Measurements from ENCODE around the gene TEKT3. TPM values are rescaled to one million over a fixed set of nuclear protein-coding genes. Genes with fewer than 3 reads are reported as not detected.
A peak's percentile ranks its signal among the peaks of the same experiment; 100 is the strongest.

The TEKT3 gene
- total RNA-seq, 3 donors from 2014 or later: 0.60 to 0.69 TPM; not detected in 1

DNA sequence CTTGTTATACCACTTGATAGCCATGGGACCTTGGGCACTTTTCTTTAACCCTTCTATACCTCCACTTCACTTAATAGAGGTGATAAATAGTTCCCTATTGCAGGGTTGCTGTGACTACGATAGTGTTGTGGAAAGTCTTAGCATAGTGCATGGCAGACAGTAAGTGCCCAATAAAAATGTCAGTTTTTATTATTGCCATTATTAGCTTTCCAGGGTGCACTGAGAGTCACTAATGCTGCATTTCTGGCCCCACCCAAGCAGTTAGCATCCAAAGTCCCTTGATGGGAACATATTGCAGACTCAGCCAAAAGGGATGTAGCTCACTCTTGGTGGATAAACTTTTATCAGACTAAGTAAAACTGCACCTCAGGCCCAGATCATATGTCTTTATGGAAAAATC is 41.5 kb upstream of the TEKT3 start:
- no peak overlapping the region for H3K4me3 ChIP-seq
- no peaks in the 10 kb centered on the region for H3K36me3 ChIP-seq (ENCODE audit: low read depth)
- TF ChIP-seq, protein P1, sequence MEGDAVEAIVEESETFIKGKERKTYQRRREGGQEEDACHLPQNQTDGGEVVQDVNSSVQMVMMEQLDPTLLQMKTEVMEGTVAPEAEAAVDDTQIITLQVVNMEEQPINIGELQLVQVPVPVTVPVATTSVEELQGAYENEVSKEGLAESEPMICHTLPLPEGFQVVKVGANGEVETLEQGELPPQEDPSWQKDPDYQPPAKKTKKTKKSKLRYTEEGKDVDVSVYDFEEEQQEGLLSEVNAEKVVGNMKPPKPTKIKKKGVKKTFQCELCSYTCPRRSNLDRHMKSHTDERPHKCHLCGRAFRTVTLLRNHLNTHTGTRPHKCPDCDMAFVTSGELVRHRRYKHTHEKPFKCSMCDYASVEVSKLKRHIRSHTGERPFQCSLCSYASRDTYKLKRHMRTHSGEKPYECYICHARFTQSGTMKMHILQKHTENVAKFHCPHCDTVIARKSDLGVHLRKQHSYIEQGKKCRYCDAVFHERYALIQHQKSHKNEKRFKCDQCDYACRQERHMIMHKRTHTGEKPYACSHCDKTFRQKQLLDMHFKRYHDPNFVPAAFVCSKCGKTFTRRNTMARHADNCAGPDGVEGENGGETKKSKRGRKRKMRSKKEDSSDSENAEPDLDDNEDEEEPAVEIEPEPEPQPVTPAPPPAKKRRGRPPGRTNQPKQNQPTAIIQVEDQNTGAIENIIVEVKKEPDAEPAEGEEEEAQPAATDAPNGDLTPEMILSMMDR (IDR thresholded peaks at IDR 0.05): no peak
- intact Hi-C loops (cut with DNase I, micrococcal nuclease): no loop called here
- ATAC-seq (peak; percentile 15), DNase-seq (no peak)
- H3K4me1 ChIP-seq (ENCODE audit: low read depth): no peaks in the 10 kb centered on the region
- no peaks in the 10 kb centered on the region for H3K9me3 ChIP-seq

DNA sequence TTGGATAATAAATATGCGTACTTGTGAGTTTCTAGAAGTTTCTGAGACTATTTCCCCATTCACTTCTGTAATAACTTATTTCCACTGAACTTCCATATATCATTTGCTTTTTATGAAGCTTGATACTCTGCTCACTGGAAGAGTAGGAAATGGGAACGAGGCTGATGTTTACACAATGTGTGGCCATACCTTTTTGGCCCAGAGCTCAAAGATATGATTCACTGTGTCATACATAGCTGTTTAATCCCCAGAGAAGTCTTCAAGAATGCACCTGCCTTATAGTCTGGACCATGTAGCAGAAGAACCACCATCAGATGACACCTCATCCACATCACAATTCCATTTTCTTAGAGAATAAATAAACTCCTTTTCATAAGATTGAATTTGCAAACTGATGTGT is 40.3 kb upstream of the TEKT3 start:
- ATAC-seq (peak; percentile 84), DNase-seq (no peak)
- no peaks in the 10 kb centered on the region for H3K9me3 ChIP-seq
- TF ChIP-seq, protein P1 (IDR thresholded peaks at IDR 0.05): no peak
- H3K4me3 ChIP-seq: no peak overlapping the region
- no peaks in the 10 kb centered on the region for H3K4me1 ChIP-seq (ENCODE audit: low read depth)
- intact Hi-C loops (cut with DNase I, micrococcal nuclease): no loop called here
- H3K36me3 ChIP-seq (ENCODE audit: low read depth): no peaks in the 10 kb centered on the region

DNA sequence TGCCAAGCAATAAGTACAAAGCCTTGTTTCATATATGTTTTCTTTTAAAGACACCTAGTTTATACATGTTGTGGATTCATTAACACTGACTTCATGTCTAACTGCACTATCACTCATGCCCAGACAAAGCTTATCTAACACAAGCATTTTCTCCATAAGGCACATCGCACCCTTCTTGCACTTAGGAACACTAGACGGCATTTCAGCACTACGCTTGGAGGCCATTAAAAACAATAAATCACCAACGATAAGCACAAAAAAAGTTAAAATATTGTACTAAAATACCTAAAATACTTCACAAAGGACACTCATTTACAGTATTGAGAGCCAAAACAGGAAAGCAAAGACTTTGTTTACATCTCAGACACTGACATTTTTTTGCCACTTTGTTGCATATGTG is 39.0 kb upstream of the TEKT3 start:
- TF ChIP-seq, protein P1 (IDR thresholded peaks at IDR 0.05): no peak
- Histone ChIP-seq H3K9me3 (no peaks in the 10 kb centered on the region), H3K4me1 (ENCODE audit: low read depth) (no peaks in the 10 kb centered on the region), H3K36me3 (ENCODE audit: low read depth) (no peaks in the 10 kb centered on the region), H3K4me3 (no peak overlapping the region)
- intact Hi-C loops (cut with DNase I, micrococcal nuclease): no loop called here
- ATAC-seq (no peak), DNase-seq (no peak)

DNA sequence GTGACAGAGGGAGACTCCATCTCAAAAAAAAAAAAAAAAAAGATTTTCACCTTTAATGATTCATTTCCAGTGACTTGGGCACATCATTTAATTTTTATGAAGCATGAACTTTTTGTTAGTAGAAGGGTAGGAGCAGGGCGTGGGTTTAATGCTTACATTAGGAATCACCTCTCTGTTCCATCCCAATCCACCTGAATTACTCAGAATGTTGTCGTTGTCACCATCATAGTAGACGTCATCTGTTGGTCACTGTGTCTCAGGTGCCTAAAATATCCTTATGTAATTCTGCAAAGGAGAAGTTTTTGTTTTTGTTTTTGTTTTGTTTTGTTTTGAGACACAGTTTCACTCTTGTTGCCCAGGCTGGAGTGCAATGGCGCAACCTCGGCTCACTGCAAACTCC is 38.3 kb upstream of the TEKT3 start:
- no peaks in the 10 kb centered on the region for H3K9me3 ChIP-seq
- TF ChIP-seq, protein P1 (IDR thresholded peaks at IDR 0.05): no peak
- intact Hi-C loops (cut with DNase I, micrococcal nuclease): no loop called here
- no peak overlapping the region for H3K4me3 ChIP-seq
- DNase-seq (no peak), ATAC-seq (no peak)
- H3K4me1 ChIP-seq (ENCODE audit: low read depth): no peaks in the 10 kb centered on the region
- H3K36me3 ChIP-seq (ENCODE audit: low read depth): no peaks in the 10 kb centered on the region

DNA sequence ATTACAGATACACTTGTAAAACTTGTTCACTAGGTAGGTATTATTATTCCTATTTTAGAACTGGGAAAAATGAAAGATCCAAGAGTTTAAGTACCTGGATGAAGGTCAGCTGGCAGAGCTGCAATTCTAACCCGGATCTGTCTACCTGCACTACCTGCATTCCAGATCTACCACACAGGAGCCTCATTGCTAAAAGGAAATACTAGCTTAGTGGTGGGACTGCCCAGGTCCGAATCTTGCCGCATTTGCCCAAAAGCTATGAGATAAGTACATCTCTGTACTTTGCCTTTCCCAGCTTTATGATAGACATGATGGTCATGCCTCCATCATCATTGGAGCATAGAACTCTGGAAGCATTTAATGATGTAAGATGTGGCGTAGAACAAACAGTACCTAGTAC is 36.8 kb upstream of the TEKT3 start:
- H3K4me1 ChIP-seq (ENCODE audit: low read depth): no peaks in the 10 kb centered on the region
- ATAC-seq (no peak), DNase-seq (no peak)
- intact Hi-C loops (cut with DNase I, micrococcal nuclease): no loop called here
- H3K4me3 ChIP-seq: no peak overlapping the region
- H3K9me3 ChIP-seq: no peaks in the 10 kb centered on the region
- TF ChIP-seq, protein P1 (IDR thresholded peaks at IDR 0.05): no peak
- H3K36me3 ChIP-seq (ENCODE audit: low read depth): no peaks in the 10 kb centered on the region

DNA sequence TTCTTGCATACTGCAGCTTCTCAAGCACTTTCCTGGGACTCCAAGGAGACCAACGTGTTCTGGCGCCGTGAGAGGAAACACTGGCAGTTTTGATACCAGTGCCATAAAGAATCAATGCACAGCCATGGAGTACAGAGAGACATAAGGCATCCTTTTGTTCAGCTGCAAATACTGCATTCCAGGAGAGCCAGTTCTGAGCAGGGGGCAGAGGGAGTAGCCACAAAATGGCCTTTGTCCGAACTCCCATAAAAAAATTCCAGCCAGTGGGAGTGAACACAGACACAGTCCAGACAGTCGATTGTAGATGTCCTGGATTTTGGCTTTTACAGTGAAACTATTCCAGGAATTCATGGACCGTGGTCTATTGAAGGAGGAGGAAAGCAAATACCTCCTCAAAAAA is 36.2 kb upstream of the TEKT3 start:
- H3K4me3 ChIP-seq: no peak overlapping the region
- no peaks in the 10 kb centered on the region for H3K4me1 ChIP-seq (ENCODE audit: low read depth)
- no peaks in the 10 kb centered on the region for H3K9me3 ChIP-seq
- no peaks in the 10 kb centered on the region for H3K36me3 ChIP-seq (ENCODE audit: low read depth)
- TF ChIP-seq, protein P1 (IDR thresholded peaks at IDR 0.05): no peak
- intact Hi-C loops (cut with DNase I, micrococcal nuclease): no loop called here
- peak; percentile 85 for ATAC-seq
- DNase-seq: no peak

Measured in mucosa of descending colon (tissue), 3 donors.